ENCODE data around the gene TFAP2A.

DNA sequence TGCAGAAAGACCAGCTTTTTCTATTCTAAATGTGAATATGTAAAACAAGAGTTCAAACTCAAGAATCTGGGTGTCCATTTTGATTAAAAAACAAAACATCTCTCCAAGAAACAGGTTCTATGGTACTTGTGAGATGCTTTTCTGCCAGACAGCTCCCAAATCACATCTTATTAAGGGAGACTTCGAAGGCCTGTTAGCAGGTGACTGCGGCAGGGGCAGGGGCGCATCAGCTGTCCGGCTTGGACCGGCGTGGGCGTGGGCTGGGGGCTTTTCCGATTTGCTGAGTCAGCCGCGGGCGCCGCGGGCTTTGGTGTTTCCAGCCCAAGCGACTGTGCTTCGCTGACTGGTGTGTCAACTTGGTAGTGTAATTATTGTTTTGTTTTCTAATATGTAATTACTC, 32.6 kb downstream of the TFAP2A start:
- TF ChIP-seq, protein P1, sequence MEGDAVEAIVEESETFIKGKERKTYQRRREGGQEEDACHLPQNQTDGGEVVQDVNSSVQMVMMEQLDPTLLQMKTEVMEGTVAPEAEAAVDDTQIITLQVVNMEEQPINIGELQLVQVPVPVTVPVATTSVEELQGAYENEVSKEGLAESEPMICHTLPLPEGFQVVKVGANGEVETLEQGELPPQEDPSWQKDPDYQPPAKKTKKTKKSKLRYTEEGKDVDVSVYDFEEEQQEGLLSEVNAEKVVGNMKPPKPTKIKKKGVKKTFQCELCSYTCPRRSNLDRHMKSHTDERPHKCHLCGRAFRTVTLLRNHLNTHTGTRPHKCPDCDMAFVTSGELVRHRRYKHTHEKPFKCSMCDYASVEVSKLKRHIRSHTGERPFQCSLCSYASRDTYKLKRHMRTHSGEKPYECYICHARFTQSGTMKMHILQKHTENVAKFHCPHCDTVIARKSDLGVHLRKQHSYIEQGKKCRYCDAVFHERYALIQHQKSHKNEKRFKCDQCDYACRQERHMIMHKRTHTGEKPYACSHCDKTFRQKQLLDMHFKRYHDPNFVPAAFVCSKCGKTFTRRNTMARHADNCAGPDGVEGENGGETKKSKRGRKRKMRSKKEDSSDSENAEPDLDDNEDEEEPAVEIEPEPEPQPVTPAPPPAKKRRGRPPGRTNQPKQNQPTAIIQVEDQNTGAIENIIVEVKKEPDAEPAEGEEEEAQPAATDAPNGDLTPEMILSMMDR (conservative IDR thresholded peaks at IDR 0.05; ENCODE audit: low read length), result no peak
- TF ChIP-seq EZH2phosphoT487 (IDR thresholded peaks at IDR 0.05; ENCODE audit: borderline replicate concordance), result no peak

Data from Loucy (cell line).